Lower leg skin (tissue), 3 donors: ENCODE results near the gene CFAP410.

Experiments used
- CTCF ChIP-seq, 3 donors: fragments of 450-650 bp; IDR thresholded peaks; one replicate each; pipeline ENCODE4 v1.5.1; 2016; ENCODE audit warnings: antibody characterized with exemption in 3 of 3, mild to moderate bottlenecking in 3 of 3, moderate library complexity in 2 of 3
- POLR2A ChIP-seq, 2 donors: fragments of 450-650 bp; IDR thresholded peaks; one replicate each; pipeline ENCODE4 v1.6.1; 2016 to 2017; ENCODE audit warnings: antibody characterized with exemption in 2 of 2, mild to moderate bottlenecking in 1 of 2, moderate library complexity in 1 of 2

DNA sequence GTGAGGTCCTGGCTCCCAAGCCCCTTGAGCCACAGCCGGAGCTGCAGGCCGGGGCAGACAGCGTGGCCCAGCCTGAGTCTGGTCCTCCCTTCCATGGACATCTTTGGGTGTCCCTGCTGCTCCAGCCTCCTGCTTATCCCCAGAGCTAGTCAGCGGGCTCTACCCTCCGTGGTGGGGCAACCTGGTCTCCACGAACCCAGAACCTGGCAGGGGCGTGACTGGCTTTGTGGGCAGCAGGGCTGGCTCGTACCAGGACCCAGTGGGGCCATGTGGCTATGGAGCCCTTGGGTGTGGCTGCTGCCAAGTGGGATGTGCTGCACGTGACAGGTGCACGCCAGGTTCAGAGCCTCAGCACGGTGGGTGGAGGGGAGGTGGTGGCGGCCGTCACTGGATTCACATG lies 18.3 kb downstream of the CFAP410 start:
- TF ChIP-seq CTCF (IDR thresholded peaks at IDR 0.05) (no peak), POLR2A (IDR thresholded peaks at IDR 0.05) (no peak)
